Effector memory CD8-positive, alpha-beta T cell (primary cell): ENCODE data around the gene ZNF232.
"Not testable (repeated sequence)": the region's sequence is repeated elsewhere in the genome, so short reads cannot be mapped to it uniquely, and the experiment has no call there.

Experiments
- ATAC-seq: fragments of 150-1000 bp; cut with Tn5 transposase; replicated peaks from 2 replicates; pipeline ENCODE4 v1.10.0; 2021; ENCODE audit warnings: mild to moderate bottlenecking, moderate library complexity
- DNase-seq, 3 experiments: peaks; one replicate each; pipeline ENCODE4 v3.0.0; 2021
- H3K27ac Mint-ChIP-seq, 2 donors: one replicate each; pipeline ENCODE4 v1.8.0; 2022; ENCODE audit warnings: mild to moderate bottlenecking in 2 of 2, mixed read lengths in 2 of 2, moderate library complexity in 2 of 2
- H3K27me3 Mint-ChIP-seq, 2 donors: one replicate each; pipeline ENCODE4 v1.8.0; 2022; ENCODE audit warnings: mixed read lengths in 2 of 2
- H3K36me3 Mint-ChIP-seq: one replicate; pipeline ENCODE4 v1.8.0; 2022; ENCODE audit warnings: mild to moderate bottlenecking, moderate library complexity, mixed read lengths; ENCODE audit not compliant: insufficient read depth
- H3K4me1 Mint-ChIP-seq, 2 donors: one replicate each; pipeline ENCODE4 v1.8.0; 2022; ENCODE audit warnings: low read depth in 2 of 2, mixed read lengths in 2 of 2
- H3K4me3 Mint-ChIP-seq, 2 donors: one replicate each; pipeline ENCODE4 v1.8.0; 2022; ENCODE audit warnings: mild to moderate bottlenecking in 2 of 2, mixed read lengths in 2 of 2, moderate library complexity in 2 of 2
- H3K9me3 Mint-ChIP-seq, 2 donors: one replicate each; pipeline ENCODE4 v1.8.0; 2022; ENCODE audit warnings: mixed read lengths in 2 of 2
- total RNA-seq, 9 experiments: gene quantifications; one replicate each; lab custom pipeline; 2026; lab: John Stamatoyannopoulos, UW

The ZNF232 gene
- 3.4 to 27.4 (median 17.6) reads per million in 9 experiments for total RNA-seq

DNA sequence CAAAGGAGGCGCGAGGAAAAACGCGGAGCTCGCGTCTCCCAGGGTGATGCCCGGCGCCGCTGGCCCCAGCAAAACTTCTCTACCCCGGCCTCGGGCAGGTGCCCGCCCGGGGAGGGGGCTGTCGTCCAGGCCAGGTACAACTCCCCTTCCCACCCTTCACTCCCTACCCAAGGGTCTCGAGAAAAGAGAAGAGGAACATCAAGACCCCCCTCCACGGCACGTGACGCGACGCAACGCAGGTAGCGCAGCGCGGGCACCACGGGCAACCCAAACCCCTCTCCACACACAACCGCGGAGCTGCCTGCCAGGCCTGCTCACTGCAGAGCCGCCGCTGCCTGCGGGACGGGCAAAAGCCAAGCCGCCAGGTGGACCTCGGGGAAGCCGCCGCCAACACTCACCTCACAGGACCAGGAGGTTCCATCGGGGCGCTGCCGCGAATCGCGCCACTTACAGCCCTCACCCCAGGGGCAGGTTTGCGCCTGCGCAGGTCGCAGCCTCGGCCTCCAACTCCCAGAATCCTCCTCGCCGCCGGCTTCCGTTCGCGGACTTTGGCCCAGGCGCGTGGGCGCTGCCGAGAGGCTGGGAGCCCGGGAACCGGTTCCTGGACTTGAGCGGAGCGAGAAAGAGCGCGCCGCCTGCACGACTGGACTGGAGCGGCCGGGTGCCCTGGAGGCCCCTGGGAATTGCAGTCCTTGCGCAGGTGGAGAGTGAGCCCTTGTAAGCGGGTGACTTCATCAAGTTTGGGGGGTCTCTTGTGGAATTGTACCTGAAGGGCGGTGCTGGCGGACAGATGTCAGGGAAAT, at the start of gene ZNF232:
Gene ZNF232 (minus strand): TSS at position 477 of the 803 bp plus-strand sequence. CDS start 56 bp downstream, at position 421.
- Mint-ChIP-seq H3K36me3 (peaks cover 28% of the 10 kb centered on the region), H3K4me3 (peak within 1 kb of the TSS; percentile 77 to 90), H3K27ac (peak within 1 kb of the TSS; percentile 81 to 83), H3K27me3 (peaks cover 20 to 23% of the 10 kb centered on the region in 2 donors), H3K4me1 (peaks cover 21 to 44% of the 10 kb centered on the region in 2 donors), H3K9me3 (no peaks in the 10 kb centered on the region)
- peak; percentile 91 for ATAC-seq
- peak; percentile 81 to 82 (median 82) for DNase-seq

DNA sequence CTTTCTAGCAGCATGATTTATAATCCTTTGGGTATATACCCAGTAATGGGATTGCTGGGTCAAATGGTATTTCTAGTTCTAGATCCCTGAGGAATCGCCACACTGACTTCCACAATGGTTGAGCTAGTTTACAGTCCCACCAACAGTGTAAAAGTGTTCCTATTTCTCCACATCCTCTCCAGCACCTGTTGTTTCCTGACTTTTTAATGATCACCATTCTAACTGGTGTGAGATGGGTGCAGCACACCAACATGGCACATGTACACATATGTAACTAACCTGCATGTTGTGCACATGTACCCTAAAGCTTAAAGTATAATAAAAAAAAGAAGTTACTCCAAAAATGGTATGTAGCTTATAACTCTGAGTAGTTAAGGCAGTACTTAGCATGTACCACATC, 49.0 kb upstream of the ZNF232 start:
- not testable (repeated sequence) for H3K4me1 Mint-ChIP-seq, H3K4me3 Mint-ChIP-seq

DNA sequence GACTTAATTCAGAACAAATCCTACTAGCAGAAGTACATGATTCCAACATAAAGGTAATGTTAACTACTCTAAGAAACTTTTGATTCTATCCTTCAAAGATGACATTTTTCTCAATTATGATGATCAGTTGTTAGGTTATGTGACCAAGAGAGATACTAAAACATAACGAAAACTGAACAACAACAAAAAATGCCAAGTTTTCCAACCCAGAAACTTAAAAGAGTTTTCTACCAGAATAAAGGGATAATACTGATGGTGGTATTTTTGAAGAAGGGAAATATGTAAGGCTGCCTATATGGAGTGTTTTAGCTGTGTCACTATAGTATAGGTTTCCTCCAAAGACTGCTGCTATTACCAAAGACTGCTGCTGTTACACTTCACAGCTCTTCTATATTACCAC, 34.4 kb upstream of the ZNF232 start:
- not testable (repeated sequence) for H3K36me3 Mint-ChIP-seq, H3K4me1 Mint-ChIP-seq, H3K4me3 Mint-ChIP-seq, DNase-seq, H3K9me3 Mint-ChIP-seq, ATAC-seq, H3K27ac Mint-ChIP-seq
- H3K27me3 Mint-ChIP-seq = peaks cover 6 to 26% of the 10 kb centered on the region in 2 donors

More for the DNA sequence above, 49.0 kb upstream of the ZNF232 start:
- H3K36me3 Mint-ChIP-seq, DNase-seq, ATAC-seq, H3K9me3 Mint-ChIP-seq, H3K27ac Mint-ChIP-seq: not testable (repeated sequence)
- H3K27me3 Mint-ChIP-seq = peaks cover 22 to 23% of the 10 kb centered on the region in 2 donors

DNA sequence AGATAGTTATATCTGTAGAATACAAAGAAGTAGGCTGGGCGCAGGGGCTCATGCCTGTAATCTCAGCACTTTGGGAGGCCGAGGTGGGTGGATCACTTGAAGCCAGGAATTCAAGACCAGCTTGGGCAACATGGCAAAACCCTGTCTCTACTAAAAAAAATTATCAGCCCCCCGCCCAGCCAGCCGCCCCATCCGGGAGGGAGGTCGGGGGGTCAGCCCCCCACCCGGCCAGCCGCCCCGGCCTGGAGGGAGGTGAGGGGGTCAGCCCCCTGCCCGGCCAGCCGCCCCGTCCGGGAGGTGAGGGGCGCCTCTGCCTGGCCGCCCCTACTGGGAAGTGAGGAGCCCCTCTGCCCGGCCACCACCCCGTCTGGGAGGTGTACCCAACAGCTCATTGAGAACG, 31.2 kb upstream of the ZNF232 start:
- DNase-seq, H3K4me3 Mint-ChIP-seq, H3K9me3 Mint-ChIP-seq, H3K27ac Mint-ChIP-seq, ATAC-seq, H3K36me3 Mint-ChIP-seq, H3K4me1 Mint-ChIP-seq: not testable (repeated sequence)
- H3K27me3 Mint-ChIP-seq = peaks cover 0 to 18% of the 10 kb centered on the region in 2 donors

DNA sequence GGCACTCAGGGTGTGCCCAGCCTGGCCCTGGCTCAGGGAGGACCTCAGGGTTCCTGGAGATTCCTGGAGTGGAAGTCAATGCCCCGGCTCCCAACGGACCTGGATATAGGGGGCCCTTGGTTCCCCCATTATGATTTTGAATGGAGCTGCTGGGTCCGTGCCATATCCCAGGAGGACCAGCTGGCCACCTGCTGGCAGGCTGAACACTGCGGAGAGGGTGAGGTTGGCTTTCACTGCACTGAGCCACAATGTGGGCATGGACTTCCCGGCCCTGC, 27.7 kb upstream of the ZNF232 start:
- no peaks in the 10 kb centered on the region for H3K9me3 Mint-ChIP-seq
- DNase-seq = no peak
- no peak overlapping the region for H3K4me3 Mint-ChIP-seq
- H3K27me3 Mint-ChIP-seq = peaks cover 0 to 14% of the 10 kb centered on the region in 2 donors
- no peak for ATAC-seq
- H3K27ac Mint-ChIP-seq = no peak overlapping the region
- no peaks in the 10 kb centered on the region for H3K4me1 Mint-ChIP-seq
- no peaks in the 10 kb centered on the region for H3K36me3 Mint-ChIP-seq

DNA sequence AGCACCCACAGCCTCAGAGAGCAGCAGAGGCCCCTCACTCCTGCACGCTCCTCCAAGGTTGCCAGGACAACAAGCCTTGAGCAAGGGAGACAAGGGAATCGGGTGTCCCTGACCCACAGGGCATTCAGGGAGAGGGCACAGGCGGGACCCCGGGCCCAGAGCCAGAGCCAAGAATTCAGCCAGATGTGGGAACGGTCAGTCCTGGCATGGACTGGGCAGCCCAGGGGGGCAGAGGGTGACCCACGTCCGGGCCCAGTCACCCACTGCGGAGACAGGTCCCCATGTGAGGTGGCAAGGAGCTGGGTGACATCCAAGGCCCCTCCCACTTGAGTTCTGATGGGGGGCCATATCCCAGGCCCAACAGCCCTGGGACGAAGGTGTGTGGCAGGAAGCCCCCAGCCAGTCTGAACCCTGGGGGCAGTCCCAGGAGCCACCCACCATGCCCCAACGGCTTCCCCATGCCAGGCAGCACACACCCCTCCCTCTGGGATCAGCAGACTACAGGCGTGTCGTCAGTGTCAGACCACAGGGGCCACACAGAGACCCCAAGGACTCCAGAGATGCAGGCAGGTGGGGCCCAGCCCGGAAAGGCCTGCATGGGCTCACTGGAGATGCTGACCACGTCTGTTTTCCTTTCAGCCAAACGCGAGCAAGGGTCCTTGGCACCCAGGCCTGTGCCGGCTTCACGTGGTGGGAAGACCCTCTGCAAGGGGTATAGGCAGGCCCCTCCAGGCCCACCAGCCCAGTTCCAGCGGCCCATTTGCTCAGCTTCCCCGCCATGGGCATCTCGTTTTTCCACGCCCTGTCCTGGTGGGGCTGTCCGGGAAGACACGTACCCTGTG, 27.2 kb upstream of the ZNF232 start:
- Mint-ChIP-seq H3K9me3 (no peaks in the 10 kb centered on the region), H3K27me3 (peaks cover 0 to 17% of the 10 kb centered on the region in 2 donors), H3K4me3 (no peak overlapping the region), H3K4me1 (no peaks in the 10 kb centered on the region), H3K36me3 (no peaks in the 10 kb centered on the region), H3K27ac (no peak overlapping the region)
- DNase-seq (no peak), ATAC-seq (no peak)

DNA sequence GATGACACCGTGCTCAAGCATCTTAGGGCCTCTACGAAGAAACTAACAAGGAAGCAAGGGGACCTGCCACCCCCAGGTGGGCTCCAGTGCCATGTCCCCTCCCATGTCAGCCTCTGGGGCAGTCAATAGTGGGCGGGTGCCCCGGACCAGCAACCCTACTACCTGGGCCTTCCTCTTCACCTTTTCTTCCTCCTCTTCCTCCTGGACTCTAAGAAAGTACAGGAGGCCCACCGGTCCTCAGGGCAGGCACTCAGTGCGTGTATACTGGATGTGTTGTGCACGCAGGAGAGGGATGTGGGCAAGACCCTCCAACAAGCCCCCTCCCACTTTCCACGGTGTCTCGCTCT, 26.5 kb upstream of the ZNF232 start:
- not testable (repeated sequence) for H3K9me3 Mint-ChIP-seq, DNase-seq, H3K27ac Mint-ChIP-seq, ATAC-seq, H3K36me3 Mint-ChIP-seq, H3K4me3 Mint-ChIP-seq, H3K4me1 Mint-ChIP-seq
- peaks cover 0 to 17% of the 10 kb centered on the region in 2 donors for H3K27me3 Mint-ChIP-seq

DNA sequence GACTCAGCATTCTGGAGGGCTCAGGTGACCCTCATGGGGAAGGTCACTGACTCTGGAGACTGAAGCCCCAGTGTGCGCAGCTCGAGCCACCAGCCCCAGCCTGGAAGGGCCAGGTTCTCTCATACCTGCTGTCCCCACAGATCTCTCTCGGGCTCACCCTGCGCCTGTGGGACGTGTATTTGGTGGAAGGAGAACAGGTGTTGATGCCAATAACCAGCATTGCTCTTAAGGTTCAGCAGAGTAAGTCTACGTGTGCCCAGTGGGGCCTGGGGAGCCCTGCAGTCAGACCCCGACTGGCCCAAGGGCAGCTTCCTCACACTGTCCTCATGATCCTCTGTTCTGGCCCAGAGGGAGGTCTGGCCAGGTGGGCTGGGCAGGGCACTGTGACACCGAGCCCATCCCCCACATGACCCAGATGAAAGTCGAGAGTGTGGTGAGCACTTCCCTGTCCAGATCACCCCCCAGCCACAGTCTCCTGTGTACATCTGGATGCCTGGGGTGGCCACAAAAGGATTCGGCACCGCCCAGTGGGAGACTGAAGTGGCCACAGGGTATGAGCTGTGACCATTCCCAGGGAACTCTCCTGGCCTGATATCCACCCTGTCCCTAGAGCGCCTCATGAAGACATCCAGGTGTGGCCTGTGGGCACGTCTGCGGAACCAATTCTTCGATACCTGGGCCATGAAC, 26.0 kb upstream of the ZNF232 start:
- H3K4me3 Mint-ChIP-seq, ATAC-seq, H3K36me3 Mint-ChIP-seq, H3K4me1 Mint-ChIP-seq, H3K27ac Mint-ChIP-seq, DNase-seq, H3K9me3 Mint-ChIP-seq: not testable (repeated sequence)
- H3K27me3 Mint-ChIP-seq = peaks cover 0 to 17% of the 10 kb centered on the region in 2 donors

DNA sequence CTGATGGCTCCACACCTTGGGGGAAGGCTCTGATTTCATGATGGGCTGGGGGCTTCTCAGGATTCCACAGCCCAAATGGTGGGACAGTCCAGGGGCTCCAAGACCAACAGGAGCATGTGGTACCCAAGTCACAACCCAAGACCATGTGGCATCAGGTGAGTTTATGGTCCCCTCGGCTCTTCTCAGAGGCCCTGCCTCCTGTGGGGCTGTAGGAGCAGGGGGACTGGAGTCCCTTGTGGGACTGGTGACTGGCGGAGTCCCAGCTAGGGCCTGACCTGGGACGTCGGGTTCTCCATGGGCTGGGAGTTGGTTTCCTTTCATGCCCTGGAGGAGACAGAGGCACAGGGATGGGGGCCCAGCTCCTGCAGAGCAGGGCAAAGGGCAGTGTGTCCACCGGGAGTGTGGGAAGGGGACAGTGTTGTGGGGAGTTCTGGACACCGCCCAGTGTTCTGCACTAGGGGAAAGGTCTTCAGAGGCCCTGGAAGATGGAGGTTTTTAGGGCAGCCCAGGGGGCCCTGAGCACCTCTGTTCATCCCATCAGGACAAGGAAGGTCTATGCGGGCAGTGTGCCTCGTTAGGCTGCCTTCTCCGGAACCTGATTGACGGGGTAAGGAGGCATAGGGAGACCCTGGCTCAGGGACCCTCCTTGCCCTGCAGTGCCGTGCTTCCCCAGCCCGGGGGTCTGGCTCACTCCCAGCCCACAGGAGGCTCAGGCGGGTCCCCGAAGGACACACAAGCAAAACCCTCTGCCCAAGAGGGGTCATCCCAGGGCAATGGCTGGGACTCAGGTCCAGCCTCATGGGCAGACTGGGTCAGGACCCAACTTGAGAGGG, 25.1 kb upstream of the ZNF232 start:
- H3K9me3 Mint-ChIP-seq, H3K4me3 Mint-ChIP-seq, H3K36me3 Mint-ChIP-seq, DNase-seq, ATAC-seq, H3K27ac Mint-ChIP-seq, H3K4me1 Mint-ChIP-seq: not testable (repeated sequence)
- peaks cover 0 to 17% of the 10 kb centered on the region in 2 donors for H3K27me3 Mint-ChIP-seq

DNA sequence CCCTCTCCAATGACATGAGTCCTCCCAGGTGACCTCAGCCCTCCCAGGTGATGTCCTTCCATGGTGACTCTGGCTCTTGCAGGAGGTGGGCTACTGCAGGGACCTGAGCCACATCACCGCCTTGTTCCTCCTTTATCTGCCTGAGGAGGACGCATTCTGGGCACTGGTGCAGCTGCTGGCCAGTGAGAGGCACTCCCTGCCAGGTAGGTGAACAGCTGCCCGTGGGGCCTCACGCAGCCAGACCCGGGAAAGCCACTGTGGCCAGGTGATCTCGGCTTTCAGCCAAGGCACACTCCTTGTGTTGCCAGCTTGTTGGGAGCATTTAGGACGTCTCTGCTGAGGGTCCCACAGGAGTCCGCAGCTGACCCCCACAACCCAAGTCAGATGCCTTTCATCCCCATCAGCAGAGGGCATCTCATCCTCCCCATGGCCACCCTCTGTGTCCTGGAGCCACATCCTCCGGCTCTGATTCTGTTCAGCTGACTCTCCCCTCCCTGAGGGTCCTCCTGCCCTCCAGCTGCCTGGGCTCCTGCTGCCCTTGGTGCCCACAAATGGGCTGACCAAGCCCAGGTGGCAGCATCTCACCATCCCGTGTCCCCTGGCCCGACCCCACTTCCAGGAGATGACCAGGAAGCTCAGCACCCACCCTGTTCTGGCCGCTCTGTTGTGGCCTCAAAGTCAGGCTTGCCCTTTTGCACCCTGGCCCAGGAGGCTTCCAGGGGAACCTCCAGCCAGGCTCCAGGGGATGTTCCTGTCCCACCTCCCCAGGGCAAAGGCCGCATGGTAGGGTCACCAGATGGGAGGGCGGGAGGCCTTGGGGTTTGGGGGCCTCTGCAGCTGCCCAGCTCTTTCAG, 24.3 kb upstream of the ZNF232 start:
- peaks cover 0 to 23% of the 10 kb centered on the region in 2 donors for H3K27me3 Mint-ChIP-seq
- no peak overlapping the region for H3K4me3 Mint-ChIP-seq
- ATAC-seq (no peak), DNase-seq (no peak)
- no peaks in the 10 kb centered on the region for H3K36me3 Mint-ChIP-seq
- no peaks in the 10 kb centered on the region for H3K9me3 Mint-ChIP-seq
- H3K27ac Mint-ChIP-seq = no peak overlapping the region
- H3K4me1 Mint-ChIP-seq = no peaks in the 10 kb centered on the region

DNA sequence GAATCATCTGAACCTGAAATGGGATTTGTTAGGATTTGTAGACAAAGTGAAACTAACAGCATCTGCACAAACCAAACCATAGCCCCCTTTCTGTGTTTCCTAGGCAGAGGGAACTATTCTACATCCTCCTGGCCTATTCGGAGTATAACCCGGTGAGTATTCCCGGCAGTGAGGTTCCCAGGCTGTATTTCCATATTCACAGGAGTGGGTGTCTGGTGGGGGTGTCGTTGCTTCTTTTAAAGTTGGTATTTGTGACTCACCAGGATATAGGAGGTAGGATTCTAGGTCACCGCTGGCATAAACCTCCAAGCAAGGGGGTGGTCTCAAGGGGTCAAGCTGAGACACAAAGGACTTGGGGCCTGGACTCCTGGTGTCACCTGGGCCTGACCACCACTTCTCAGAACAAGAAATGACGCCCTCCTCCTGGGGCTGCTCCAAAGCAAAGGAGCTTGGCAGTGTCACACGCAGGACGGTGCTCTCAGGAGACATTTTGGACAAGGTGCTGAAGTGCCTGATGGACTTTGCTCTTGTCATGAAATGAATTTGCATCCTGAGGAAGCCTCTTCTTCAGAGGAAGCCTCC, 23.5 kb upstream of the ZNF232 start:
- not testable (repeated sequence) for H3K4me3 Mint-ChIP-seq, H3K9me3 Mint-ChIP-seq, H3K36me3 Mint-ChIP-seq, H3K27ac Mint-ChIP-seq, ATAC-seq, H3K4me1 Mint-ChIP-seq, DNase-seq
- H3K27me3 Mint-ChIP-seq = peaks cover 0 to 30% of the 10 kb centered on the region in 2 donors

DNA sequence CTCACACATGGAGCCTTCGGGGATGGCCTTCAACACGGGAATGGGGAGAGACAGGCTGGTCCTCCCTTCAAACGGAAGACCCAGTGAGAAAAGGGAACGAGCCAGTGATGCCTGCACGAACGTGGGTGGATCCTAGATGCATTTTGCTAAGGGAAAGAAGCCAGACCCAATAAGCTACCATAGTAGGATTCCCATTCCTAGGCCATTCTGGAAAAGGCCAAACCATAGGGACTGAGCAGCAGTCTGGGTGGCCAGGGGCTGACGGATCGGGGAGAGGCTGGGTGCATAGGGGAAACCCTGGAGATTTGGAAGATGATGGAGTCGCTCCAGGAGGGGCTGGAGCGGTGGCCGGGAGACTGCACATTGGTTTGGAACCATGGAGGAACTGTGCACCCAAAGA, 22.9 kb upstream of the ZNF232 start:
- H3K36me3 Mint-ChIP-seq, DNase-seq, H3K4me3 Mint-ChIP-seq, ATAC-seq, H3K27ac Mint-ChIP-seq, H3K4me1 Mint-ChIP-seq, H3K9me3 Mint-ChIP-seq: not testable (repeated sequence)
- H3K27me3 Mint-ChIP-seq = peaks cover 0 to 37% of the 10 kb centered on the region in 2 donors
